H1 (cell line): ENCODE measurements around the gene NFIA. TPM values are rescaled to one million over a fixed set of nuclear protein-coding genes. Genes with fewer than 3 reads are reported as not detected.

Source experiments
- CTCF ChIA-PET: fragments of 300-600 bp; sonication (Branson Sonifier 250); formaldehyde crosslinking; loops from one replicate; lab custom pipeline; 2021; ENCODE audit not compliant: partially characterized antibody; lab: Charles Lee
- POLR2A ChIA-PET: fragments of 300-600 bp; sonication (Branson Sonifier 250); formaldehyde crosslinking; loops from one replicate; lab custom pipeline; 2021; ENCODE audit warnings: inconsistent platforms; ENCODE audit not compliant: partially characterized antibody; lab: Charles Lee
- DNase-seq, 2 experiments: peaks; one replicate each; pipeline versions ENCODE4 v3.0.0 to v3.0.0-alpha.2; 2010 to 2022; ENCODE audit warnings: low spot score in 2 of 2, low read depth in 1 of 2, mixed read lengths in 1 of 2
- FAIRE-seq: peaks from 2 replicates; lab custom pipeline; 2011; peaks lifted over from hg19 to GRCh38; lab: Jason Lieb, UNC
- H2AFZ ChIP-seq: 2 replicates; pipeline ENCODE4 v1.8.1; 2012; ENCODE audit warnings: low read length, inconsistent platforms
- H2AK5ac ChIP-seq: 2 replicates; pipeline ENCODE4 v1.6.1; 2013; ENCODE audit warnings: low read depth, low read length
- H2BK120ac ChIP-seq: replicated peaks from 2 replicates; pipeline ENCODE3; 2013; ENCODE audit warnings: low read depth, low read length, inconsistent platforms
- H2BK12ac ChIP-seq: 2 replicates; pipeline ENCODE4 v1.6.1; 2013; ENCODE audit warnings: low read depth, low read length
- H2BK15ac ChIP-seq: 2 replicates; pipeline ENCODE4 v1.6.1; 2013; ENCODE audit warnings: low read length
- H2BK20ac ChIP-seq: 2 replicates; pipeline ENCODE4 v1.6.1; 2013; ENCODE audit warnings: low read length
- H2BK5ac ChIP-seq: 2 replicates; pipeline ENCODE4 v1.6.1; 2013; ENCODE audit warnings: low read depth, low read length
- H3K14ac ChIP-seq: 2 replicates; pipeline ENCODE4 v1.6.1; 2013; ENCODE audit warnings: inconsistent platforms; ENCODE audit not compliant: insufficient read length
- H3K18ac ChIP-seq: 2 replicates; pipeline ENCODE4 v1.6.1; 2013; ENCODE audit warnings: low read length; ENCODE audit errors: extremely low read depth
- H3K23ac ChIP-seq: 2 replicates; pipeline ENCODE4 v1.6.1; 2013; ENCODE audit warnings: inconsistent platforms; ENCODE audit not compliant: insufficient read length
- H3K23me2 ChIP-seq: 2 replicates; pipeline ENCODE4 v1.6.1; 2013; ENCODE audit warnings: low read depth, low read length
- H3K27ac ChIP-seq: 2 replicates; pipeline ENCODE4 v1.6.1; 2011; ENCODE audit warnings: low read depth, low read length, inconsistent platforms
- H3K27me3 ChIP-seq, 4 experiments: replicated peaks in 1 of 4; 1 replicate in 1 of 4; 2 replicates in 3 of 4; pipeline versions ENCODE4 v1.6.1 to v1.8.1; 2011 to 2013; ENCODE audit warnings: low read length in 3 of 4, mild to moderate bottlenecking in 3 of 4, inconsistent platforms in 2 of 4, mixed read lengths in 2 of 4, moderate library complexity in 1 of 4; ENCODE audit not compliant: control insufficient read depth in 3 of 4, insufficient read depth in 3 of 4; ENCODE audit errors: extremely low read depth in 1 of 4
- H3K36me3 ChIP-seq, 4 experiments: 2 replicates each; pipeline versions ENCODE4 v1.6.1 to v1.8.1; 2011 to 2013; ENCODE audit warnings: mild to moderate bottlenecking in 4 of 4, low read length in 3 of 4, moderate library complexity in 2 of 4, control low read depth in 1 of 4, inconsistent platforms in 1 of 4; ENCODE audit not compliant: insufficient read depth in 4 of 4, control insufficient read depth in 2 of 4
- H3K4ac ChIP-seq: replicated peaks from 2 replicates; pipeline ENCODE3; 2013; ENCODE audit warnings: low read length, low read depth, mixed read lengths, inconsistent platforms; ENCODE audit not compliant: insufficient read length
- H3K4me1 ChIP-seq, 4 experiments: replicated peaks in 1 of 4; 1 replicate in 1 of 4; 2 replicates in 3 of 4; pipeline versions ENCODE4 v1.6.1 to v1.8.1; 2011 to 2013; ENCODE audit warnings: low read length in 3 of 4, inconsistent platforms in 2 of 4, mixed read lengths in 1 of 4; ENCODE audit not compliant: insufficient read depth in 4 of 4, control insufficient read depth in 3 of 4
- H3K4me2 ChIP-seq, 2 experiments: 2 replicates each; pipeline versions ENCODE4 v1.6.1 to v1.8.1; 2011 to 2013; ENCODE audit warnings: low read depth in 2 of 2, low read length in 2 of 2, control low read depth in 1 of 2, inconsistent platforms in 1 of 2, mild to moderate bottlenecking in 1 of 2; ENCODE audit not compliant: insufficient read depth in 1 of 2
- H3K4me3 ChIP-seq, 4 experiments: fragments of 200-600, 300-600 bp in 1 of 4; sonication (generic), shearing (Covaris generic), sonication (Bioruptor Twin) in 1 of 4; 2 replicates each; pipeline versions ENCODE4 v1.5.1 to v1.8.1; 2011 to 2016; ENCODE audit warnings: low read length in 4 of 4, low read depth in 3 of 4, control low read depth in 2 of 4, inconsistent platforms in 2 of 4, mild to moderate bottlenecking in 2 of 4, mixed read lengths in 1 of 4, moderate library complexity in 1 of 4; ENCODE audit not compliant: insufficient read depth in 2 of 4; ENCODE audit errors: extremely low read depth in 1 of 4
- H3K56ac ChIP-seq: replicated peaks from 2 replicates; pipeline ENCODE3; 2013; ENCODE audit warnings: low read depth, mild to moderate bottlenecking, mixed read lengths, low read length, inconsistent platforms; ENCODE audit not compliant: insufficient read length
- H3K79me1 ChIP-seq: 2 replicates; pipeline ENCODE4 v1.6.1; 2013; ENCODE audit warnings: low read depth, low read length, control low read depth
- H3K79me2 ChIP-seq, 2 experiments: 2 replicates each; pipeline versions ENCODE4 v1.6.1 to v1.8.1; 2012 to 2013; ENCODE audit warnings: low read length in 2 of 2, mild to moderate bottlenecking in 2 of 2, inconsistent platforms in 1 of 2; ENCODE audit not compliant: insufficient read depth in 2 of 2, control insufficient read depth in 1 of 2
- H3K9ac ChIP-seq, 4 experiments: replicated peaks in 1 of 4; 1 replicate in 1 of 4; 2 replicates in 3 of 4; pipeline versions ENCODE4 v1.6.1 to v1.8.1; 2011 to 2013; ENCODE audit warnings: low read depth in 3 of 4, low read length in 3 of 4, control low read depth in 2 of 4, mild to moderate bottlenecking in 2 of 4, moderate library complexity in 2 of 4, inconsistent platforms in 1 of 4; ENCODE audit errors: extremely low read depth in 1 of 4
- H3K9me3 ChIP-seq, 2 experiments: 2 replicates each; pipeline versions ENCODE4 v1.6.1 to v1.8.1; 2012 to 2013; ENCODE audit warnings: mild to moderate bottlenecking in 2 of 2, moderate library complexity in 2 of 2, control low read depth in 1 of 2, inconsistent platforms in 1 of 2, low read depth in 1 of 2, low read length in 1 of 2, mixed read lengths in 1 of 2; ENCODE audit not compliant: insufficient read depth in 2 of 2
- H4K20me1 ChIP-seq, 2 experiments: replicated peaks in 1 of 2; 2 replicates each; pipeline versions ENCODE3 to v1.8.1; 2011 to 2013; ENCODE audit warnings: inconsistent platforms in 2 of 2, low read length in 2 of 2, mild to moderate bottlenecking in 1 of 2; ENCODE audit not compliant: insufficient read depth in 2 of 2, control insufficient read depth in 1 of 2
- H4K5ac ChIP-seq: 2 replicates; pipeline ENCODE4 v1.6.1; 2013; ENCODE audit warnings: low read length, low read depth, mixed read lengths, inconsistent platforms; ENCODE audit not compliant: insufficient read length
- H4K8ac ChIP-seq: 2 replicates; pipeline ENCODE4 v1.8.0; 2013; ENCODE audit warnings: mild to moderate bottlenecking, moderate library complexity, low read length, inconsistent platforms; ENCODE audit not compliant: insufficient read depth; ENCODE audit errors: extremely low read depth
- H4K91ac ChIP-seq: replicated peaks from 2 replicates; pipeline ENCODE3; 2013; ENCODE audit warnings: low read length, mixed read lengths, inconsistent platforms; ENCODE audit not compliant: insufficient read length
- ASH2L ChIP-seq: fragments of 200-600, 300-600 bp; sonication (generic); IDR thresholded peaks from one replicate; pipeline ENCODE4 v1.7.1; 2017; ENCODE audit warnings: low read length
- CBX5 ChIP-seq: fragments of 300-800, 300-1000 bp; sonication (generic); IDR thresholded peaks from 2 replicates; pipeline ENCODE4 v1.7.1; 2016; ENCODE audit warnings: antibody characterized with exemption, low read length, low read depth
- CEBPB ChIP-seq: IDR thresholded peaks from 2 replicates; pipeline ENCODE4 v1.6.1; 2012; ENCODE audit warnings: low read depth, low read length
- CTBP2 ChIP-seq: IDR thresholded peaks from 2 replicates; pipeline ENCODE4 v1.7.0; 2011; ENCODE audit warnings: borderline replicate concordance, mild to moderate bottlenecking, moderate library complexity, mixed read lengths, low read length; ENCODE audit not compliant: insufficient read depth, insufficient read length
- GABPA ChIP-seq: IDR thresholded peaks from 2 replicates; pipeline ENCODE4 v1.6.1; 2011; ENCODE audit warnings: mild to moderate bottlenecking, low read length, moderate library complexity, borderline replicate concordance; ENCODE audit not compliant: insufficient read depth
- GTF2F1 ChIP-seq: IDR thresholded peaks from 2 replicates; pipeline ENCODE4 v1.6.1; 2012; ENCODE audit warnings: low read depth, low read length, improper control_type of control experiment, borderline replicate concordance
- JUN ChIP-seq: IDR thresholded peaks from 2 replicates; pipeline ENCODE4 v1.6.1; 2011; ENCODE audit warnings: low read depth, mild to moderate bottlenecking, improper control_type of control experiment, low read length
- KDM1A ChIP-seq: fragments of 200-600, 300-600 bp; sonication (generic); IDR thresholded peaks from 2 replicates; pipeline ENCODE4 v1.7.1; 2016; ENCODE audit warnings: mild to moderate bottlenecking, low read length, borderline replicate concordance
- NANOG ChIP-seq: IDR thresholded peaks from 2 replicates; pipeline ENCODE4 v1.6.1; 2011; ENCODE audit warnings: low read length, low read depth, mild to moderate bottlenecking, inconsistent platforms; ENCODE audit not compliant: insufficient read depth, poor library complexity, severe bottlenecking
- RBBP5 ChIP-seq: IDR thresholded peaks from 2 replicates; pipeline ENCODE4 v1.7.1; 2012; ENCODE audit warnings: low read depth, mild to moderate bottlenecking, inconsistent platforms, low read length, moderate library complexity, borderline replicate concordance
- ZNF274 ChIP-seq: IDR thresholded peaks from 2 replicates; pipeline ENCODE4 v1.7.0; 2012; ENCODE audit warnings: low read length, borderline replicate concordance; ENCODE audit errors: extremely low read depth
- WGBS, 2 experiments: shearing (Covaris generic) in 1 of 2; methylation state at CpG; one replicate each; pipeline versions ENCODE4 v1.1.6 to v1.1.7; 2013 to 2015; ENCODE audit warnings: low lambda C conversion rate in 2 of 2, mixed read lengths in 2 of 2, inconsistent platforms in 1 of 2, low coverage in 1 of 2, missing lambda C conversion rate in 1 of 2; ENCODE audit not compliant: insufficient replicate concordance in 2 of 2, insufficient coverage in 1 of 2, insufficient read length in 1 of 2; ENCODE audit errors: extremely low coverage in 1 of 2, missing lambda C conversion rate in 1 of 2; 5-methylcytosine and 5-hydroxymethylcytosine counted together
- polyA plus RNA-seq, 7 experiments: library from polyadenylated mRNA; depleted of rRNA in 3 of 7; stranded (reverse) in 5 of 7; unstranded in 2 of 7; fragments of >200 nt in 5 of 7; fragments of 200-250 nt in 2 of 7; gene quantifications; 1 replicate in 5 of 7; 2 replicates in 1 of 7; 4 replicates in 1 of 7; pipeline versions ENCODE4 v1.2.1 to v1.2.3, GENCODE V29; 2011 to 2013; ENCODE audit warnings: missing spikeins in 2 of 7, mixed read lengths in 2 of 7
- total RNA-seq: library from RNA; stranded (reverse); fragmentation: NEBNext Ultra II Directional; extraction: Animal tissue kit (Norgen Biotek cat#: 25700); gene quantifications from 2 replicates; pipeline ENCODE4 v1.2.1, GENCODE V29; 2021
- TF ChIP-seq, protein P1 (sequence below): IDR thresholded peaks from 2 replicates; pipeline ENCODE4 v1.6.1; 2011; ENCODE audit warnings: low read length, improper control_type of control experiment

NFIA gene
- total and polyA plus RNA-seq, 2 of the 8 experiments (the other 6 are each of a cell fraction or from before 2014, with no cell fraction given), result 1.8 to 2.3 TPM

DNA sequence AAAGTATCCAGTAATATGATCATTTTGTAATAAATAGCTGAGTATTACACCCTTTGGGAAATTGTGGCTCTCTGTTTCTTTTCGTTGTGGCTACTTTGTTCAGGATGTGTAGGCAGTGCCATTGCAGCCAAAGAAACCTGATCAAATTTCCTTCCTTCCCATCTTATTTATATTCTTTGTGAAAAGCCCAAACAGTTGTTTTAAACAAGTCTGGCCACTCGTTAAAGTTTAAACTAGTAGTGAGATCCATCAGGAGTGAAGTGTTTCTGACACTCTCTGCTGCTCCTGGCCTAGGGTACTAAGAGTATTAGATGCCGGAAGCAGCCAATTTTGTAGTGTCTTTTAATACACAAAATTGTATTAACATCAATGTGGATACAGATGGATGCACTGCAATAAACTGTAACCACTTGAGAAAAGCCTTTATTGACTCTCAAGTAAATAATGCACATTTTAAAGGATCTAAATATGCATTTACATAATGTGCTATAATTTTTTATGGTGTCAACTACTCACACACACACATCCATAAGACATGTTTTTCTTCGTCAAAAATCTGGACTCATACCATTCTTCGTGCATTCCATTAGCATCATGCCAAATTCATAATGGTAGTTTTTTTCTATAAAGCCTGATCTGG, 317.9 kb downstream of the NFIA start:
- H3K27ac ChIP-seq, result no peak overlapping the region
- no peak for DNase-seq
- H2BK15ac ChIP-seq, result no peak overlapping the region
- H2BK120ac ChIP-seq, result no peak overlapping the region
- H3K4ac ChIP-seq, result no peak overlapping the region
- H3K56ac ChIP-seq, result no peak overlapping the region
- H3K4me2 ChIP-seq, result no peak overlapping the region
- no peaks in the 10 kb centered on the region for H3K79me2 ChIP-seq
- H3K18ac ChIP-seq, result no peak overlapping the region
- no peaks in the 10 kb centered on the region for H3K9me3 ChIP-seq
- H3K27me3 ChIP-seq, result peaks cover 0 to 1% (median 0%) of the 10 kb centered on the region in 4 experiments; a peak in 1 of 7 replicates
- no peaks in the 10 kb centered on the region; a peak in 1 of 7 replicates for H3K4me1 ChIP-seq
- no peak overlapping the region for H3K9ac ChIP-seq
- FAIRE-seq, result no peak
- H4K5ac ChIP-seq, result no peak overlapping the region
- POLR2A ChIA-PET, result no interaction called here
- H2AK5ac ChIP-seq, result no peak overlapping the region
- H2BK5ac ChIP-seq, result no peak overlapping the region
- CTCF ChIA-PET, result interaction anchor here (0.6 to 1.0 kb wide), 3 partner anchors 12 to 266 kb away, joined by 3 to 4 read pairs (median 3); no protein-coding TSS in a partner anchor
- H3K14ac ChIP-seq, result no peak overlapping the region
- H3K23ac ChIP-seq, result no peak overlapping the region
- no peaks in the 10 kb centered on the region for H4K20me1 ChIP-seq
- H2BK20ac ChIP-seq, result no peak overlapping the region
- no peaks in the 10 kb centered on the region for H3K23me2 ChIP-seq
- no peak overlapping the region for H4K91ac ChIP-seq
- no peak overlapping the region for H4K8ac ChIP-seq
- no peak overlapping the region for H2BK12ac ChIP-seq
- 91% methylated on average over 5 of the region's 5 CpGs; no CpG with 5 or more reads in 1 of the 2 experiments for WGBS, 2 experiments
- no peak overlapping the region for H2AFZ ChIP-seq
- H3K79me1 ChIP-seq, result no peaks in the 10 kb centered on the region
- H3K36me3 ChIP-seq, result no peaks in the 10 kb centered on the region
- H3K4me3 ChIP-seq, result no peak overlapping the region
- TF ChIP-seq CBX5, result no peak
- TF ChIP-seq CTBP2, result no peak
- no peak for TF ChIP-seq KDM1A
- TF ChIP-seq JUN, result no peak
- no peak for TF ChIP-seq ZNF274
- TF ChIP-seq CEBPB, result no peak
- TF ChIP-seq NANOG, result no peak
- TF ChIP-seq GTF2F1, result no peak
- TF ChIP-seq ASH2L, result no peak
- TF ChIP-seq GABPA, result no peak
- TF ChIP-seq, protein P1, sequence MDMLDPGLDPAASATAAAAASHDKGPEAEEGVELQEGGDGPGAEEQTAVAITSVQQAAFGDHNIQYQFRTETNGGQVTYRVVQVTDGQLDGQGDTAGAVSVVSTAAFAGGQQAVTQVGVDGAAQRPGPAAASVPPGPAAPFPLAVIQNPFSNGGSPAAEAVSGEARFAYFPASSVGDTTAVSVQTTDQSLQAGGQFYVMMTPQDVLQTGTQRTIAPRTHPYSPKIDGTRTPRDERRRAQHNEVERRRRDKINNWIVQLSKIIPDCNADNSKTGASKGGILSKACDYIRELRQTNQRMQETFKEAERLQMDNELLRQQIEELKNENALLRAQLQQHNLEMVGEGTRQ, result no peak
- TF ChIP-seq RBBP5, result no peak
